IMR-90 (cell line): ENCODE measurements around the gene MUTYH. TPM values are rescaled to one million over a fixed set of nuclear protein-coding genes. Genes with fewer than 3 reads are reported as not detected.

Experiments used
- ATAC-seq: fragments of 200-7000 bp; cut with Tn5 transposase; 2 replicates; pipeline ENCODE4 v1.9.1; 2020; ENCODE audit warnings: low read depth, mild to moderate bottlenecking, moderate library complexity
- BruUV-seq: library from RNA; stranded (reverse); fragments of 400-500 nt; replicated peaks from 2 replicates; lab custom pipeline; 2021; lab: Mats Ljungman, UMichigan
- CTCF ChIA-PET: fragments of 300-600 bp; formaldehyde crosslinking; extraction: SDS; loops from one replicate; lab custom pipeline; 2021; ENCODE audit warnings: antibody characterized with exemption; lab: Yijun Ruan, JAX
- POLR2A ChIA-PET: fragments of 300-600 bp; sonication (Branson Sonifier 250); formaldehyde crosslinking; loops from one replicate; lab custom pipeline; 2022; ENCODE audit warnings: antibody characterized with exemption; ENCODE audit not compliant: unreplicated experiment; lab: Charles Lee
- DNase-seq: peaks from one replicate; pipeline ENCODE4 v3.0.0; 2013
- H2AFZ ChIP-seq: replicated peaks from 2 replicates; pipeline ENCODE3; 2013; ENCODE audit warnings: low read length, mild to moderate bottlenecking; ENCODE audit not compliant: poor library complexity
- H2AK5ac ChIP-seq: 2 replicates; pipeline ENCODE4 v1.6.1; 2013; ENCODE audit warnings: low read depth, low read length, inconsistent platforms
- H2AK9ac ChIP-seq: replicated peaks from 2 replicates; pipeline ENCODE3; 2013; ENCODE audit warnings: mild to moderate bottlenecking, low read depth, low read length, moderate library complexity; ENCODE audit not compliant: poor library complexity
- H2BK120ac ChIP-seq: 2 replicates; pipeline ENCODE4 v1.6.1; 2013; ENCODE audit warnings: low read depth, low read length, inconsistent platforms
- H2BK15ac ChIP-seq: 3 replicates; pipeline ENCODE4 v1.6.1; 2013; ENCODE audit warnings: low read depth, low read length, inconsistent platforms
- H2BK20ac ChIP-seq: 2 replicates; pipeline ENCODE4 v1.6.1; 2013; ENCODE audit warnings: low read depth, mild to moderate bottlenecking, inconsistent platforms, low read length, moderate library complexity
- H2BK5ac ChIP-seq: 2 replicates; pipeline ENCODE4 v1.6.1; 2013; ENCODE audit warnings: mild to moderate bottlenecking, low read depth, low read length, inconsistent platforms; ENCODE audit not compliant: poor library complexity, severe bottlenecking
- H3K14ac ChIP-seq: replicated peaks from 2 replicates; pipeline ENCODE4 v1.6.1; 2013; ENCODE audit warnings: low read depth, low read length, inconsistent platforms
- H3K18ac ChIP-seq: 2 replicates; pipeline ENCODE4 v1.6.1; 2013; ENCODE audit warnings: low read depth, low read length, control low read depth
- H3K23ac ChIP-seq: 2 replicates; pipeline ENCODE4 v1.6.1; 2013; ENCODE audit warnings: low read depth, low read length, inconsistent platforms
- H3K27ac ChIP-seq: 2 replicates; pipeline ENCODE4 v1.5.1; 2013; ENCODE audit warnings: mild to moderate bottlenecking, control low read depth, low read length; ENCODE audit not compliant: insufficient read depth
- H3K27me3 ChIP-seq: 2 replicates; pipeline ENCODE4 v1.6.1; 2013; ENCODE audit warnings: low read length; ENCODE audit not compliant: control insufficient read depth, insufficient read depth
- H3K36me3 ChIP-seq: 2 replicates; pipeline ENCODE4 v1.6.1; 2013; ENCODE audit warnings: low read length, mixed read lengths; ENCODE audit not compliant: control insufficient read depth, insufficient read depth
- H3K4ac ChIP-seq: 2 replicates; pipeline ENCODE4 v1.6.1; 2013; ENCODE audit warnings: low read depth, low read length, inconsistent platforms
- H3K4me1 ChIP-seq: 2 replicates; pipeline ENCODE4 v1.6.1; 2013; ENCODE audit warnings: low read length, mixed read lengths; ENCODE audit not compliant: control insufficient read depth, insufficient read depth
- H3K4me2 ChIP-seq: 2 replicates; pipeline ENCODE4 v1.6.1; 2013; ENCODE audit warnings: low read depth, mild to moderate bottlenecking, control low read depth, low read length, moderate library complexity
- H3K4me3 ChIP-seq: 2 replicates; pipeline ENCODE4 v1.5.1; 2013; ENCODE audit warnings: low read depth, mild to moderate bottlenecking, control low read depth, low read length, moderate library complexity; ENCODE audit not compliant: insufficient read depth
- H3K56ac ChIP-seq: 2 replicates; pipeline ENCODE4 v1.6.1; 2013; ENCODE audit warnings: low read length, inconsistent platforms; ENCODE audit not compliant: insufficient read depth; ENCODE audit errors: extremely low read depth
- H3K79me1 ChIP-seq, 2 experiments: 2 replicates each; pipeline ENCODE4 v1.6.1; 2013; ENCODE audit warnings: low read length in 2 of 2, inconsistent platforms in 1 of 2, low read depth in 1 of 2
- H3K9ac ChIP-seq: 2 replicates; pipeline ENCODE4 v1.6.1; 2013; ENCODE audit warnings: low read depth, low read length, control low read depth
- H3K9me1 ChIP-seq: 2 replicates; pipeline ENCODE4 v1.6.1; 2013; ENCODE audit warnings: low read length, inconsistent platforms; ENCODE audit not compliant: insufficient read depth
- H3K9me3 ChIP-seq: 2 replicates; pipeline ENCODE4 v1.6.1; 2013; ENCODE audit warnings: low read length; ENCODE audit not compliant: control insufficient read depth, insufficient read depth
- H4K20me1 ChIP-seq: 2 replicates; pipeline ENCODE4 v1.6.1; 2013; ENCODE audit warnings: low read length, inconsistent platforms; ENCODE audit not compliant: insufficient read depth
- H4K5ac ChIP-seq: 2 replicates; pipeline ENCODE4 v1.6.1; 2013; ENCODE audit warnings: mild to moderate bottlenecking, low read depth, low read length, control low read depth
- H4K8ac ChIP-seq, 2 experiments: 2 replicates each; pipeline ENCODE4 v1.6.1; 2013; ENCODE audit warnings: low read depth in 2 of 2, low read length in 2 of 2, control low read depth in 1 of 2, inconsistent platforms in 1 of 2
- H4K91ac ChIP-seq: 2 replicates; pipeline ENCODE4 v1.6.1; 2013; ENCODE audit warnings: low read depth, low read length, inconsistent platforms; ENCODE audit not compliant: insufficient read depth
- MXI1 ChIP-seq: IDR thresholded peaks from 2 replicates; pipeline ENCODE4 v1.6.1; 2012; ENCODE audit warnings: low read depth, mild to moderate bottlenecking, low read length, moderate library complexity, borderline replicate concordance
- RAD21 ChIP-seq: IDR thresholded peaks from 2 replicates; pipeline ENCODE4 v1.6.1; 2012; ENCODE audit warnings: low read length, improper control_type of control experiment
- RCOR1 ChIP-seq: IDR thresholded peaks from 2 replicates; pipeline ENCODE4 v1.6.1; 2012; ENCODE audit warnings: mild to moderate bottlenecking, low read length, improper control_type of control experiment; ENCODE audit not compliant: insufficient replicate concordance
- USF2 ChIP-seq: fragments of 150-350 bp; IDR thresholded peaks from 2 replicates; pipeline ENCODE4 v1.6.1; 2017; ENCODE audit warnings: mild to moderate bottlenecking, antibody characterized with exemption, low read length, low read depth
- WGBS, 2 experiments: methylation state at CpG; one replicate each; pipeline versions ENCODE4 v1.1.5 to v1.1.7; 2013; ENCODE audit warnings: missing lambda C conversion rate in 2 of 2; ENCODE audit not compliant: insufficient read length in 1 of 2; ENCODE audit errors: extremely low coverage in 2 of 2; 5-methylcytosine and 5-hydroxymethylcytosine counted together
- dilution Hi-C: fragments of 300-500 bp; cut with HindIII; formaldehyde crosslinking; loops from one replicate; pipeline ENCODE4 v1.14.3; 2018; ENCODE audit warnings: low sequenced_read_pairs; ENCODE audit not compliant: unreplicated experiment
- in situ Hi-C: fragments of 300-500 bp; cut with MboI; formaldehyde crosslinking; loops from 3 replicates; pipeline ENCODE4 v1.14.3; 2019; ENCODE audit warnings: low sequenced_read_pairs, inconsistent platforms, mixed read lengths
- intact Hi-C: fragments of 100-400 bp; cut with micrococcal nuclease; formaldehyde crosslinking; loops from 2 replicates; pipeline ENCODE4 v1.10.0; 2022
- polyA plus RNA-seq, 3 experiments: library from polyadenylated mRNA; depleted of rRNA; stranded (reverse); fragments of >200 nt; gene quantifications; 2 replicates each; pipeline ENCODE4 v1.2.3, GENCODE V29; 2012; ENCODE audit warnings: low replicate concordance in 1 of 3
- total RNA-seq: library from RNA; depleted of rRNA; stranded (reverse); fragments of >200 nt; gene quantifications from 2 replicates; pipeline ENCODE4 v1.2.3, GENCODE V29; 2012

The MUTYH gene
- total and polyA plus RNA-seq, 2 of the 4 experiments (the other 2 are of a cell fraction) = 9.1 to 14.6 TPM

GRCh38 chr1:45334308-45335245 is 5.7 kb downstream of the MUTYH start:
- Histone ChIP-seq H3K27me3 (no peaks in the 10 kb centered on the region), H4K20me1 (no peaks in the 10 kb centered on the region; the same call in 1 of the 2 replicates), H2BK20ac (no peak overlapping the region), H3K79me1 (peaks cover 6 to 16% of the 10 kb centered on the region in 2 experiments; a peak in 3 of 4 replicates), H4K8ac (no peak overlapping the region), H3K14ac (no peak overlapping the region), H2BK120ac (no peak overlapping the region), H4K5ac (no peak overlapping the region), H3K9me1 (peaks cover 6% of the 10 kb centered on the region), H2BK15ac (no peak overlapping the region), H3K36me3 (peaks cover 17% of the 10 kb centered on the region), H2BK5ac (no peak overlapping the region), H3K4me2 (no peak overlapping the region), H3K9ac (no peak overlapping the region), H2AK9ac (no peak overlapping the region), H3K18ac (no peak overlapping the region), H3K9me3 (no peaks in the 10 kb centered on the region), H3K23ac (0 out of 2 replicates have a peak overlapping the region, but pooled peaks have one; percentile 16), H3K56ac (no peak overlapping the region), H4K91ac (no peak overlapping the region), H3K27ac (no peak overlapping the region), H2AK5ac (no peak overlapping the region), H3K4me3 (no peak overlapping the region), H3K4me1 (peaks cover 3% of the 10 kb centered on the region; the same call in 1 of the 2 replicates), H3K4ac (no peak overlapping the region), H2AFZ (no peak overlapping the region)
- no peak for TF ChIP-seq USF2
- no peak for TF ChIP-seq RAD21
- no peak for TF ChIP-seq RCOR1
- no peak for TF ChIP-seq MXI1
- POLR2A ChIA-PET = no interaction called here
- dilution Hi-C loops (no loop called here), intact Hi-C loops (no loop called here), in situ Hi-C loops (no loop called here)
- no peak for ATAC-seq
- peak; percentile 16 for DNase-seq
- no TSS peak for BruUV-seq
- WGBS, 2 experiments = 67% methylated on average over 5 of the region's 9 CpGs; no CpG with 5 or more reads in 1 of the 2 experiments
- CTCF ChIA-PET = no interaction called here
